HepG2 (cell line): ENCODE data around the gene NINL. TPM values are rescaled to one million over a fixed set of nuclear protein-coding genes. Genes with fewer than 3 reads are reported as not detected.

ENCODE experiments used
- ATAC-seq: fragments of 200-7000 bp; cut with Tn5 transposase; 3 replicates; pipeline ENCODE4 v1.9.1; 2020; ENCODE audit warnings: mild to moderate bottlenecking, moderate library complexity
- BruUV-seq: library from RNA; stranded (reverse); fragments of 400-500 nt; replicated peaks from 2 replicates; lab custom pipeline; 2021; lab: Mats Ljungman, UMichigan
- CTCF ChIA-PET: fragments of 300-600 bp; formaldehyde crosslinking; extraction: SDS; loops from one replicate; lab custom pipeline; 2021; ENCODE audit warnings: low total read pairs, inconsistent platforms, low intra/inter-chr PET ratio; lab: Yijun Ruan, JAX
- POLR2A ChIA-PET: fragments of 350-600 bp; sonication (Branson Sonifier 250); formaldehyde crosslinking; loops from one replicate; lab custom pipeline; 2020; ENCODE audit warnings: antibody characterized with exemption, inconsistent platforms; lab: Yijun Ruan, JAX
- DNase-seq: peaks from one replicate; pipeline ENCODE4 v3.0.0-alpha.2; 2015; ENCODE audit warnings: low spot score
- FAIRE-seq: peaks from 3 replicates; lab custom pipeline; 2011; peaks lifted over from hg19 to GRCh38; lab: Jason Lieb, UNC
- H2AFZ ChIP-seq: one replicate; pipeline ENCODE4 v1.6.1; 2011; ENCODE audit warnings: low read length, inconsistent platforms
- H3K27ac ChIP-seq: fragments of 300-600 bp; 3 replicates; pipeline ENCODE4 v1.8.0; 2011; ENCODE audit warnings: mixed run types, mild to moderate bottlenecking, mixed read lengths, low read length, inconsistent platforms; ENCODE audit not compliant: insufficient read depth; ENCODE audit errors: extremely low read length
- H3K27me3 ChIP-seq, 2 experiments: fragments of 200-600 bp in 1 of 2; 2 replicates in 1 of 2; 3 replicates in 1 of 2; pipeline versions ENCODE4 v1.6.0 to v1.8.0; 2011; ENCODE audit warnings: low read length in 2 of 2, mild to moderate bottlenecking in 2 of 2, moderate library complexity in 2 of 2, inconsistent platforms in 1 of 2; ENCODE audit not compliant: insufficient read depth in 2 of 2, control insufficient read depth in 1 of 2
- H3K36me3 ChIP-seq, 2 experiments: fragments of 200-600 bp in 1 of 2; replicated peaks in 1 of 2; 2 replicates in 1 of 2; 3 replicates in 1 of 2; pipeline versions ENCODE4 v1.5.1 to v1.8.0; 2011; ENCODE audit warnings: low read length in 2 of 2, inconsistent platforms in 1 of 2; ENCODE audit not compliant: insufficient read depth in 2 of 2, control insufficient read depth in 1 of 2
- H3K4me1 ChIP-seq: 2 replicates; pipeline ENCODE4 v1.5.1; 2012; ENCODE audit warnings: low read length, inconsistent platforms; ENCODE audit not compliant: insufficient read depth
- H3K4me2 ChIP-seq: 2 replicates; pipeline ENCODE4 v1.6.0; 2011; ENCODE audit warnings: low read depth, low read length, inconsistent platforms
- H3K4me3 ChIP-seq, 3 experiments: fragments of 200-600 bp in 1 of 3; sonication (generic), shearing (Covaris generic) in 1 of 3; replicated peaks in 1 of 3; 2 replicates each; pipeline ENCODE4 v1.5.1; 2011 to 2016; ENCODE audit warnings: low read length in 3 of 3, inconsistent platforms in 2 of 3, low read depth in 2 of 3, mild to moderate bottlenecking in 2 of 3, control low read depth in 1 of 3, mixed read lengths in 1 of 3; ENCODE audit not compliant: insufficient read depth in 1 of 3
- H3K79me2 ChIP-seq: one replicate; pipeline ENCODE4 v1.6.1; 2011; ENCODE audit warnings: low read length, inconsistent platforms; ENCODE audit not compliant: insufficient read depth
- H3K9ac ChIP-seq: 2 replicates; pipeline ENCODE4 v1.6.0; 2011; ENCODE audit warnings: mild to moderate bottlenecking, low read depth, low read length, inconsistent platforms; ENCODE audit not compliant: insufficient read depth
- H3K9me3 ChIP-seq: 2 replicates; pipeline ENCODE4 v1.5.1; 2012; ENCODE audit warnings: mild to moderate bottlenecking, low read length
- H4K20me1 ChIP-seq: 2 replicates; pipeline ENCODE4 v1.6.0; 2011; ENCODE audit warnings: inconsistent platforms, mild to moderate bottlenecking, low read length, moderate library complexity; ENCODE audit not compliant: insufficient read depth
- ARID5B ChIP-seq: IDR thresholded peaks from 2 replicates; pipeline ENCODE4 v1.4.0; 2020; ENCODE audit warnings: mild to moderate bottlenecking, missing genetic modification reagents
- CENPT ChIP-seq: sonication (generic); formaldehyde crosslinking; IDR thresholded peaks from 2 replicates; pipeline ENCODE4 v1.8.0; 2022; ENCODE audit warnings: low read depth, mild to moderate bottlenecking, moderate library complexity, missing genetic modification reagents
- IRX3 ChIP-seq: sonication (generic); formaldehyde crosslinking; IDR thresholded peaks from 2 replicates; pipeline ENCODE4 v1.8.1; 2023; ENCODE audit warnings: mild to moderate bottlenecking, low read depth, missing genetic modification reagents, borderline replicate concordance
- LBX2 ChIP-seq: sonication (generic); formaldehyde crosslinking; IDR thresholded peaks from 2 replicates; pipeline ENCODE4 v1.5.0; 2020; ENCODE audit warnings: missing genetic modification reagents, mild to moderate bottlenecking, borderline replicate concordance
- MXI1 ChIP-seq: IDR thresholded peaks from 3 replicates; pipeline ENCODE4 v1.6.1; 2012; ENCODE audit warnings: low read depth, low read length, inconsistent platforms, borderline replicate concordance
- ONECUT2 ChIP-seq: sonication (generic); formaldehyde crosslinking; IDR thresholded peaks from 2 replicates; pipeline ENCODE4 v1.4.0; 2020; ENCODE audit warnings: missing genetic modification reagents
- RARA ChIP-seq: IDR thresholded peaks from 2 replicates; pipeline ENCODE4 v1.6.1; 2016; ENCODE audit warnings: missing genetic modification reagents, missing compliant biosample characterization
- TEAD3 ChIP-seq: optimal IDR thresholded peaks from 2 replicates; pipeline ENCODE3; 2016; ENCODE audit warnings: borderline replicate concordance
- TFDP1 ChIP-seq: IDR thresholded peaks from 2 replicates; pipeline ENCODE4 v1.6.1; 2016; ENCODE audit warnings: missing compliant biosample characterization, missing genetic modification reagents, borderline replicate concordance
- THAP8 ChIP-seq: sonication (generic); formaldehyde crosslinking; IDR thresholded peaks from 2 replicates; pipeline ENCODE4 v1.5.1; 2020; ENCODE audit warnings: missing genetic modification reagents, mild to moderate bottlenecking, borderline replicate concordance
- ZNF205 ChIP-seq: IDR thresholded peaks from 2 replicates; pipeline ENCODE4 v1.6.1; 2018; ENCODE audit warnings: missing biosample characterization, missing genetic modification reagents
- ZNF24 ChIP-seq: fragments of 450-650 bp; IDR thresholded peaks from 2 replicates; pipeline ENCODE4 v1.6.1; 2017; ENCODE audit warnings: antibody characterized with exemption, mild to moderate bottlenecking
- ZNF263 ChIP-seq: sonication (generic); formaldehyde crosslinking; IDR thresholded peaks from 2 replicates; pipeline ENCODE4 v1.4.0; 2020; ENCODE audit warnings: missing genetic modification reagents
- ZNF333 ChIP-seq: sonication (generic); formaldehyde crosslinking; IDR thresholded peaks from 2 replicates; pipeline ENCODE4 v1.4.0; 2020; ENCODE audit warnings: mild to moderate bottlenecking, missing genetic modification reagents, borderline replicate concordance
- ZNF572 ChIP-seq: sonication (generic); formaldehyde crosslinking; IDR thresholded peaks from 2 replicates; pipeline ENCODE4 v1.5.1; 2020; ENCODE audit warnings: mild to moderate bottlenecking, missing genetic modification reagents
- WGBS: methylation state at CpG from one replicate; pipeline ENCODE4 v1.1.6; 2017; ENCODE audit warnings: low lambda C conversion rate; 5-methylcytosine and 5-hydroxymethylcytosine counted together
- in situ Hi-C: cut with HindIII; loops from 2 replicates; pipeline ENCODE4 v1.10.0; 2017; ENCODE audit warnings: low pct_unique_long_range_greater_than_20kb; ENCODE audit not compliant: extremely low pct_ligation_motif_present
- intact Hi-C: fragments of 100-400 bp; cut with micrococcal nuclease; formaldehyde crosslinking; loops from one replicate; pipeline ENCODE4 v1.10.0; 2022; ENCODE audit not compliant: unreplicated experiment
- polyA plus RNA-seq, 8 experiments: library from polyadenylated mRNA; depleted of rRNA in 3 of 8; stranded (reverse) in 7 of 8; unstranded in 1 of 8; fragments of >200 nt; fragmentation: Illumina TruSeq in 4 of 8; extraction: Trizol in 4 of 8; gene quantifications; 2 replicates each; pipeline versions ENCODE4 v1.2.1 to v1.2.3, GENCODE V29; 2011 to 2016; ENCODE audit warnings: low read depth in 4 of 8, missing spikeins in 1 of 8, mixed read lengths in 1 of 8; ENCODE audit not compliant: insufficient read depth in 1 of 8
- total RNA-seq, 5 experiments: library from RNA; depleted of rRNA; stranded (reverse); fragments of >200 nt; fragmentation: Illumina TruSeq; extraction: Trizol; gene quantifications; 2 replicates each; pipeline ENCODE4 v1.2.3, GENCODE V29; 2016; ENCODE audit warnings: low read depth in 1 of 5

Gene NINL
- total and polyA plus RNA-seq, 2 of the 13 experiments (the other 11 are each of a cell fraction or from before 2014, with no cell fraction given): 32.3 to 34.3 TPM

- TF ChIP-seq ARID5B (CRISPR knock-in tag) (0 out of 2 replicates have a peak, but pooled peaks have one; percentile 32), RARA (CRISPR knock-in tag) (0 out of 2 replicates have a peak, but pooled peaks have one; percentile 33), CENPT (CRISPR knock-in tag) (no peak), ZNF24 (no peak)
- TF ChIP-seq, all 625 proteins: peak for 8
Measured at GRCh38 chr20:25527949-25528348, 57.4 kb downstream of the NINL start (continued).

GRCh38 chr20:25526446-25526845 lies 58.9 kb downstream of the NINL start:
- intact Hi-C loops (loop anchor here (1.0 to 10.0 kb wide), 2 partner anchors 18 to 148 kb away; no protein-coding TSS in a partner anchor), in situ Hi-C loops (no loop called here)
- Histone ChIP-seq H4K20me1 (peaks cover 6% of the 10 kb centered on the region), H3K9me3 (no peaks in the 10 kb centered on the region), H3K9ac (peak overlapping the region; percentile 12; the same call in 1 of the 2 replicates), H3K4me2 (peak overlapping the region; percentile 5; the same call in 1 of the 2 replicates), H2AFZ (no peak overlapping the region), H3K79me2 (peaks cover 25% of the 10 kb centered on the region), H3K4me3 (no peak overlapping the region), H3K36me3 (peaks cover 14 to 28% of the 10 kb centered on the region in 2 experiments; a peak in 4 of 5 replicates), H3K27me3 (no peaks in the 10 kb centered on the region), H3K4me1 (peaks cover 43% of the 10 kb centered on the region), H3K27ac (peak overlapping the region; percentile 50)
- POLR2A ChIA-PET: interaction anchor here (0.6 to 2.8 kb wide), 11 partner anchors 11 to 96 kb away, joined by 3 to 36 read pairs (median 3); partner anchors contain the start of gene NINL
- WGBS: 91% methylated on average over 9 of the region's 9 CpGs
- BruUV-seq: no TSS peak
- DNase-seq (no peak), ATAC-seq (peak; percentile 44), FAIRE-seq (no peak)
- CTCF ChIA-PET: no interaction called here
- peak; percentile 76; the same call in 1 of the 2 replicates for TF ChIP-seq LBX2 (CRISPR knock-in tag)
- TF ChIP-seq ONECUT2 (CRISPR knock-in tag): no peak
- TF ChIP-seq IRX3 (CRISPR knock-in tag): no peak
- TF ChIP-seq THAP8 (CRISPR knock-in tag): 0 out of 2 replicates have a peak, but pooled peaks have one; percentile 35
- TF ChIP-seq TEAD3 (CRISPR knock-in tag): peak; percentile 17
- 0 out of 3 replicates have a peak, but pooled peaks have one; percentile 6 for TF ChIP-seq MXI1
- TF ChIP-seq ZNF205 (CRISPR knock-in tag): no peak
- 0 out of 2 replicates have a peak, but pooled peaks have one; percentile 74 for TF ChIP-seq ZNF572 (CRISPR knock-in tag)
- peak; percentile 77 for TF ChIP-seq ZNF263 (CRISPR knock-in tag)
- TF ChIP-seq TFDP1 (CRISPR knock-in tag): no peak
- no peak for TF ChIP-seq ZNF333 (CRISPR knock-in tag)
